HG03354 (cell line): ENCODE measurements around the gene NLGN1.

Experiments
- ATAC-seq: cut with Tn5 transposase; IDR thresholded peaks from one replicate; pipeline ENCODE4 v1.9.1; 2021; ENCODE audit warnings: mild to moderate bottlenecking; ENCODE audit not compliant: unreplicated experiment, poor library complexity, severe bottlenecking

NLGN1 gene

GRCh38 chr3:173923204-173923603, 525.7 kb downstream of the NLGN1 start:
- ATAC-seq = no peak

- ATAC-seq = no peak
Observed at GRCh38 chr3:173930251-173930650, 532.7 kb downstream of the NLGN1 start.

- no peak for ATAC-seq
Observed at GRCh38 chr3:173932624-173933023, 535.1 kb downstream of the NLGN1 start.

GRCh38 chr3:173933113-173933512, 535.6 kb downstream of the NLGN1 start:
- ATAC-seq = no peak

- no peak for ATAC-seq
Observed at GRCh38 chr3:173936316-173936715, 538.8 kb downstream of the NLGN1 start.

- no peak for ATAC-seq
Observed at GRCh38 chr3:173938159-173938558, 540.6 kb downstream of the NLGN1 start.

- ATAC-seq = no peak
Observed at GRCh38 chr3:173938616-173939015, 541.1 kb downstream of the NLGN1 start.

GRCh38 chr3:173939331-173939730, 541.8 kb downstream of the NLGN1 start:
- no peak for ATAC-seq

GRCh38 chr3:173943264-173943663, 545.7 kb downstream of the NLGN1 start:
- ATAC-seq = no peak

- no peak for ATAC-seq
Observed at GRCh38 chr3:173945170-173945569, 547.6 kb downstream of the NLGN1 start.

GRCh38 chr3:173945806-173946205, 548.3 kb downstream of the NLGN1 start:
- ATAC-seq = no peak

GRCh38 chr3:173954647-173955046, 557.1 kb downstream of the NLGN1 start:
- ATAC-seq = no peak

GRCh38 chr3:173957646-173958045, 560.1 kb downstream of the NLGN1 start:
- no peak for ATAC-seq

- ATAC-seq = no peak
Observed at GRCh38 chr3:173958805-173959204, 561.3 kb downstream of the NLGN1 start.

GRCh38 chr3:173970281-173970680, 572.7 kb downstream of the NLGN1 start:
- no peak for ATAC-seq

GRCh38 chr3:173976281-173976680, 578.7 kb downstream of the NLGN1 start:
- no peak for ATAC-seq

GRCh38 chr3:173977747-173978146, 580.2 kb downstream of the NLGN1 start:
- no peak for ATAC-seq

- no peak for ATAC-seq
Observed at GRCh38 chr3:173983343-173983742, 585.8 kb downstream of the NLGN1 start.

- ATAC-seq = no peak
Observed at GRCh38 chr3:173986861-173987410, 589.4 kb downstream of the NLGN1 start.

GRCh38 chr3:173988909-173989308, 591.4 kb downstream of the NLGN1 start:
- no peak for ATAC-seq

GRCh38 chr3:173992416-173992815, 594.9 kb downstream of the NLGN1 start:
- no peak for ATAC-seq

- no peak for ATAC-seq
Observed at GRCh38 chr3:173993299-173993698, 595.8 kb downstream of the NLGN1 start.
